HepG2 (cell line): ENCODE measurements around the gene LARP1. TPM values are rescaled to one million over a fixed set of nuclear protein-coding genes. Genes with fewer than 3 reads are reported as not detected.

Experiments
- CCAR2 ChIP-seq: fragments of 200-400 bp; formaldehyde crosslinking; optimal IDR thresholded peaks from 2 replicates; pipeline ENCODE3; 2018; ENCODE audit warnings: low read depth, mild to moderate bottlenecking, low read length, moderate library complexity
- EEA1 ChIP-seq: sonication (generic); formaldehyde crosslinking; IDR thresholded peaks from 2 replicates; pipeline ENCODE4 v1.5.1; 2020; ENCODE audit warnings: mild to moderate bottlenecking, missing genetic modification reagents, borderline replicate concordance
- KDM6A ChIP-seq: IDR thresholded peaks from 2 replicates; pipeline ENCODE4 v1.6.1; 2016; ENCODE audit warnings: low read depth
- MED13 ChIP-seq: sonication (generic); formaldehyde crosslinking; IDR thresholded peaks from 2 replicates; pipeline ENCODE4 v1.5.0; 2020; ENCODE audit warnings: missing genetic modification reagents
- MIXL1 ChIP-seq: IDR thresholded peaks from 2 replicates; pipeline ENCODE4 v1.6.1; 2016
- MTA1 ChIP-seq: sonication (generic); formaldehyde crosslinking; IDR thresholded peaks from 2 replicates; pipeline ENCODE4 v1.4.0; 2020; ENCODE audit warnings: missing genetic modification reagents, mild to moderate bottlenecking, borderline replicate concordance
- NCOA2 ChIP-seq: sonication (generic); formaldehyde crosslinking; IDR thresholded peaks from 2 replicates; pipeline ENCODE4 v1.8.0; 2022; ENCODE audit warnings: inconsistent platforms
- RORA ChIP-seq: sonication (generic); formaldehyde crosslinking; IDR thresholded peaks from 2 replicates; pipeline ENCODE4 v1.5.0; 2020; ENCODE audit warnings: mild to moderate bottlenecking, missing genetic modification reagents, moderate library complexity
- SATB2 ChIP-seq: sonication (generic); formaldehyde crosslinking; IDR thresholded peaks from 2 replicates; pipeline ENCODE4 v1.5.0; 2020; ENCODE audit warnings: missing genetic modification reagents
- SMAD1 ChIP-seq: sonication (generic); formaldehyde crosslinking; IDR thresholded peaks from 2 replicates; pipeline ENCODE4 v1.4.0; 2020; ENCODE audit warnings: missing genetic modification reagents, low read depth, mild to moderate bottlenecking, borderline replicate concordance
- SMARCC2 ChIP-seq: fragments of 450-650 bp; IDR thresholded peaks from 2 replicates; pipeline ENCODE4 v1.6.1; 2017; ENCODE audit warnings: antibody characterized with exemption, mild to moderate bottlenecking
- ZMAT5 ChIP-seq: sonication (generic); formaldehyde crosslinking; IDR thresholded peaks from 2 replicates; pipeline ENCODE4 v1.5.0; 2020; ENCODE audit warnings: mild to moderate bottlenecking, low read depth, missing genetic modification reagents, borderline replicate concordance
- ZNF136 ChIP-seq: sonication (generic); formaldehyde crosslinking; IDR thresholded peaks from 2 replicates; pipeline ENCODE4 v1.8.1; 2022; ENCODE audit warnings: low read depth, mild to moderate bottlenecking, moderate library complexity, missing genetic modification reagents
- ZNF274 ChIP-seq: sonication (generic); formaldehyde crosslinking; IDR thresholded peaks from 2 replicates; pipeline ENCODE4 v1.5.1; 2020; ENCODE audit warnings: mild to moderate bottlenecking, missing genetic modification reagents
- ZNF292 ChIP-seq: sonication (generic); formaldehyde crosslinking; IDR thresholded peaks from 2 replicates; pipeline ENCODE4 v1.8.1; 2022; ENCODE audit warnings: mild to moderate bottlenecking, low read depth, missing genetic modification reagents, borderline replicate concordance
- ZNF441 ChIP-seq: sonication (generic); formaldehyde crosslinking; IDR thresholded peaks from 2 replicates; pipeline ENCODE4 v1.7.0; 2021; ENCODE audit warnings: missing genetic modification reagents, borderline replicate concordance
- ZNF549 ChIP-seq: sonication (generic); formaldehyde crosslinking; IDR thresholded peaks from 2 replicates; pipeline ENCODE4 v1.5.0; 2020; ENCODE audit warnings: missing genetic modification reagents
- ZNF562 ChIP-seq: sonication (generic); formaldehyde crosslinking; IDR thresholded peaks from 2 replicates; pipeline ENCODE4 v1.8.0; 2022; ENCODE audit warnings: missing genetic modification reagents, borderline replicate concordance
- ZNF569 ChIP-seq: sonication (generic); formaldehyde crosslinking; IDR thresholded peaks from 2 replicates; pipeline ENCODE4 v1.5.0; 2020; ENCODE audit warnings: mild to moderate bottlenecking, missing genetic modification reagents, moderate library complexity, borderline replicate concordance
- ZNF720 ChIP-seq: sonication (generic); formaldehyde crosslinking; IDR thresholded peaks from 2 replicates; pipeline ENCODE4 v1.4.0; 2020; ENCODE audit warnings: missing genetic modification reagents
- ZSCAN30 ChIP-seq: sonication (generic); formaldehyde crosslinking; IDR thresholded peaks from 2 replicates; pipeline ENCODE4 v1.5.0; 2020; ENCODE audit warnings: mild to moderate bottlenecking, missing genetic modification reagents
- polyA plus RNA-seq, 8 experiments: library from polyadenylated mRNA; depleted of rRNA in 3 of 8; stranded (reverse) in 7 of 8; unstranded in 1 of 8; fragments of >200 nt; fragmentation: Illumina TruSeq in 4 of 8; extraction: Trizol in 4 of 8; gene quantifications; 2 replicates each; pipeline versions ENCODE4 v1.2.1 to v1.2.3, GENCODE V29; 2011 to 2016; ENCODE audit warnings: low read depth in 4 of 8, missing spikeins in 1 of 8, mixed read lengths in 1 of 8; ENCODE audit not compliant: insufficient read depth in 1 of 8
- total RNA-seq, 5 experiments: library from RNA; depleted of rRNA; stranded (reverse); fragments of >200 nt; fragmentation: Illumina TruSeq; extraction: Trizol; gene quantifications; 2 replicates each; pipeline ENCODE4 v1.2.3, GENCODE V29; 2016; ENCODE audit warnings: low read depth in 1 of 5
- TF ChIP-seq, protein P1 (sequence below): sonication (generic); formaldehyde crosslinking; IDR thresholded peaks from 2 replicates; pipeline ENCODE4 v1.5.1; 2020; ENCODE audit warnings: mild to moderate bottlenecking, moderate library complexity, missing genetic modification reagents
- TF ChIP-seq, protein P2 (sequence below): sonication (generic); formaldehyde crosslinking; IDR thresholded peaks from 2 replicates; pipeline ENCODE4 v1.5.1; 2020; ENCODE audit warnings: missing genetic modification reagents, mild to moderate bottlenecking, borderline replicate concordance
- TF ChIP-seq, protein P3 (sequence below): IDR thresholded peaks from 2 replicates; pipeline ENCODE4 v1.6.1; 2012; ENCODE audit warnings: low read length, improper control_type of control experiment

Gene LARP1
- total and polyA plus RNA-seq, 2 of the 13 experiments (the other 11 are each of a cell fraction or from before 2014, with no cell fraction given): 45.2 to 61.4 TPM

GRCh38 chr5:154729613-154730012 is 25.6 kb upstream of the LARP1 start (continued):
- TF ChIP-seq, protein P1, sequence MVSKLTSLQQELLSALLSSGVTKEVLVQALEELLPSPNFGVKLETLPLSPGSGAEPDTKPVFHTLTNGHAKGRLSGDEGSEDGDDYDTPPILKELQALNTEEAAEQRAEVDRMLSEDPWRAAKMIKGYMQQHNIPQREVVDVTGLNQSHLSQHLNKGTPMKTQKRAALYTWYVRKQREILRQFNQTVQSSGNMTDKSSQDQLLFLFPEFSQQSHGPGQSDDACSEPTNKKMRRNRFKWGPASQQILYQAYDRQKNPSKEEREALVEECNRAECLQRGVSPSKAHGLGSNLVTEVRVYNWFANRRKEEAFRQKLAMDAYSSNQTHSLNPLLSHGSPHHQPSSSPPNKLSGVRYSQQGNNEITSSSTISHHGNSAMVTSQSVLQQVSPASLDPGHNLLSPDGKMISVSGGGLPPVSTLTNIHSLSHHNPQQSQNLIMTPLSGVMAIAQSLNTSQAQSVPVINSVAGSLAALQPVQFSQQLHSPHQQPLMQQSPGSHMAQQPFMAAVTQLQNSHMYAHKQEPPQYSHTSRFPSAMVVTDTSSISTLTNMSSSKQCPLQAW (CRISPR knock-in tag): peak; percentile 31; the same call in 1 of the 2 replicates
- TF ChIP-seq ZNF441 (CRISPR knock-in tag) (no peak), NCOA2 (CRISPR knock-in tag) (peak; percentile 49), ZNF274 (CRISPR knock-in tag) (no peak), SMAD1 (CRISPR knock-in tag) (no peak), MTA1 (CRISPR knock-in tag) (no peak), KDM6A (CRISPR knock-in tag) (no peak), ZNF292 (CRISPR knock-in tag) (no peak), ZNF720 (CRISPR knock-in tag) (no peak), MIXL1 (CRISPR knock-in tag) (no peak), MED13 (no peak), ZNF549 (CRISPR knock-in tag) (no peak), RORA (no peak), SATB2 (CRISPR knock-in tag) (no peak), ZNF136 (CRISPR knock-in tag) (no peak), SMARCC2 (no peak), ZMAT5 (CRISPR knock-in tag) (no peak), CCAR2 (no peak), ZSCAN30 (CRISPR knock-in tag) (no peak), ZNF562 (CRISPR knock-in tag) (no peak), ZNF569 (CRISPR knock-in tag) (no peak), EEA1 (CRISPR knock-in tag) (no peak)
- TF ChIP-seq, protein P2, sequence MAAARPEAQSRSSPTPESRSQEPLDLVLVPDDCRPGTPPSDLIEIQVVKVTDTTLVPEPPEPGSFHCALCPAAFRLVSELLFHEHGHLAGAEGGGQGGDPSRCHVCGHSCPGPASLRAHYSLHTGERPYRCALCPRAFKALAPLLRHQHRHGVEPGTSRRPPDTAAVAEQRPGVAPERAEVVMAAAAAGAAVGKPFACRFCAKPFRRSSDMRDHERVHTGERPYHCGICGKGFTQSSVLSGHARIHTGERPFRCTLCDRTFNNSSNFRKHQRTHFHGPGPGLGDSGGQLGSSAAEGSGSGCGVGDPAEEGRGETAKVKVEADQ (CRISPR knock-in tag): no peak
- TF ChIP-seq, protein P3, sequence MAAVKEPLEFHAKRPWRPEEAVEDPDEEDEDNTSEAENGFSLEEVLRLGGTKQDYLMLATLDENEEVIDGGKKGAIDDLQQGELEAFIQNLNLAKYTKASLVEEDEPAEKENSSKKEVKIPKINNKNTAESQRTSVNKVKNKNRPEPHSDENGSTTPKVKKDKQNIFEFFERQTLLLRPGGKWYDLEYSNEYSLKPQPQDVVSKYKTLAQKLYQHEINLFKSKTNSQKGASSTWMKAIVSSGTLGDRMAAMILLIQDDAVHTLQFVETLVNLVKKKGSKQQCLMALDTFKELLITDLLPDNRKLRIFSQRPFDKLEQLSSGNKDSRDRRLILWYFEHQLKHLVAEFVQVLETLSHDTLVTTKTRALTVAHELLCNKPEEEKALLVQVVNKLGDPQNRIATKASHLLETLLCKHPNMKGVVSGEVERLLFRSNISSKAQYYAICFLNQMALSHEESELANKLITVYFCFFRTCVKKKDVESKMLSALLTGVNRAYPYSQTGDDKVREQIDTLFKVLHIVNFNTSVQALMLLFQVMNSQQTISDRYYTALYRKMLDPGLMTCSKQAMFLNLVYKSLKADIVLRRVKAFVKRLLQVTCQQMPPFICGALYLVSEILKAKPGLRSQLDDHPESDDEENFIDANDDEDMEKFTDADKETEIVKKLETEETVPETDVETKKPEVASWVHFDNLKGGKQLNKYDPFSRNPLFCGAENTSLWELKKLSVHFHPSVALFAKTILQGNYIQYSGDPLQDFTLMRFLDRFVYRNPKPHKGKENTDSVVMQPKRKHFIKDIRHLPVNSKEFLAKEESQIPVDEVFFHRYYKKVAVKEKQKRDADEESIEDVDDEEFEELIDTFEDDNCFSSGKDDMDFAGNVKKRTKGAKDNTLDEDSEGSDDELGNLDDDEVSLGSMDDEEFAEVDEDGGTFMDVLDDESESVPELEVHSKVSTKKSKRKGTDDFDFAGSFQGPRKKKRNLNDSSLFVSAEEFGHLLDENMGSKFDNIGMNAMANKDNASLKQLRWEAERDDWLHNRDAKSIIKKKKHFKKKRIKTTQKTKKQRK: no peak
